PC-9 (cell line): ENCODE measurements around the gene CCDC137.

ENCODE experiments used
- CTCF ChIP-seq: fragments of 200-600 bp; sonication (generic); conservative IDR thresholded peaks from 2 replicates; pipeline ENCODE4 v1.6.1; 2017; ENCODE audit warnings: mixed run types, antibody characterized with exemption, mild to moderate bottlenecking, moderate library complexity
- EZH2 ChIP-seq: fragments of 200-600 bp; sonication (generic); IDR thresholded peaks from 2 replicates; pipeline ENCODE4 v1.8.0; 2017; ENCODE audit warnings: antibody characterized with exemption, low read depth

GRCh38 chr17:81717049-81717765 lies 50.7 kb downstream of the CCDC137 start:
- TF ChIP-seq CTCF (no peak), EZH2 (no peak)
